ENCODE data around the gene DSTN. TPM values are rescaled to one million over a fixed set of nuclear protein-coding genes. Genes with fewer than 3 reads are reported as not detected.

DSTN gene
- total and polyA plus RNA-seq, 9 of the 15 experiments (the other 6 are each of a cell fraction or from before 2014, with no cell fraction given), result 25.7 to 88.3 (median 61.0) TPM

DNA sequence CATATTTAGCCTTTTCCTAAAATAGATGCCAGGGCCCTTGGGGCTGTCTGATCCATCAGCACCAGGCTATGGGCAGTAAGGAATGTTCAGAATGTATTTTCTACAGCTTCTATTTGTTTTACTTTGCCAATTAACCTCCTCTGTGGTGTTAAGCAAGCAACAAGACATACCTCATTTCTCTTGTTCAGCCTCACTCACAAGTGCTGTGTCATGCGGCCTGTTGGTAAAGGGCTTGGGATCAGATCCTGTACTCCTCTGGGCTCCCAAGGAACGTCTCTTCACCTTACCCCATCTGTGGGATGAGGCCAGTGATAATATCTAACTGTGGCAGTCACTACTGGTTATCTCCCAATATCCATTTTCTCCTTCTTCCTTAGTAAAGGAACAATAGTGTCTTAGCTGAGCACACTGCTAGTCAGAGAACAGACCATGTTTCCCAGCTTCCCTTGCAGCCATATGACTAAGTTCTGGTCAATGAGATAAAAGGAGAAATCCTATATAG lies 7.0 kb upstream of the DSTN start (continued):
- TF ChIP-seq, protein P1, sequence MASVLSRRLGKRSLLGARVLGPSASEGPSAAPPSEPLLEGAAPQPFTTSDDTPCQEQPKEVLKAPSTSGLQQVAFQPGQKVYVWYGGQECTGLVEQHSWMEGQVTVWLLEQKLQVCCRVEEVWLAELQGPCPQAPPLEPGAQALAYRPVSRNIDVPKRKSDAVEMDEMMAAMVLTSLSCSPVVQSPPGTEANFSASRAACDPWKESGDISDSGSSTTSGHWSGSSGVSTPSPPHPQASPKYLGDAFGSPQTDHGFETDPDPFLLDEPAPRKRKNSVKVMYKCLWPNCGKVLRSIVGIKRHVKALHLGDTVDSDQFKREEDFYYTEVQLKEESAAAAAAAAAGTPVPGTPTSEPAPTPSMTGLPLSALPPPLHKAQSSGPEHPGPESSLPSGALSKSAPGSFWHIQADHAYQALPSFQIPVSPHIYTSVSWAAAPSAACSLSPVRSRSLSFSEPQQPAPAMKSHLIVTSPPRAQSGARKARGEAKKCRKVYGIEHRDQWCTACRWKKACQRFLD (CRISPR knock-in tag; IDR thresholded peaks at IDR 0.05), result peak; percentile 63; the same call in 1 of the 2 replicates
- TF ChIP-seq ZNF197 (CRISPR knock-in tag; IDR thresholded peaks at IDR 0.05; ENCODE audit: low read depth) (no peak), RCOR1 (IDR thresholded peaks at IDR 0.05; ENCODE audit: borderline replicate concordance in 1 of 2, low read depth in 2 of 2, low read length in 2 of 2) (no peak), POLR2AphosphoS2 (IDR thresholded peaks at IDR 0.05; ENCODE audit: low read length) (no peak), ZFP30 (CRISPR knock-in tag; IDR thresholded peaks at IDR 0.05; ENCODE audit: borderline replicate concordance) (no peak), DMBX1 (CRISPR knock-in tag; IDR thresholded peaks at IDR 0.05; ENCODE audit: borderline replicate concordance) (peak; percentile 53; the same call in 1 of the 2 replicates), GATAD2A (IDR thresholded peaks at IDR 0.05) (no peak), EZH2 (IDR thresholded peaks at IDR 0.05; ENCODE audit: borderline replicate concordance, low read depth, low read length) (no peak), DPF2 (IDR thresholded peaks at IDR 0.05) (peak; percentile 34; the same call in 1 of the 2 replicates), ZNF436 (CRISPR knock-in tag; IDR thresholded peaks at IDR 0.05) (no peak), HNRNPLL (IDR thresholded peaks at IDR 0.05; ENCODE audit: low read depth, low read length, poor library complexity, severe bottlenecking) (no peak), DNMT1 (IDR thresholded peaks at IDR 0.05) (no peak), JUND (IDR thresholded peaks at IDR 0.05; ENCODE audit: borderline replicate concordance, low read depth, low read length) (no peak), JUND (tag; IDR thresholded peaks at IDR 0.05; ENCODE audit: borderline replicate concordance, low read depth, low read length) (no peak; the same call in 2 of the 3 replicates), MAFK (IDR thresholded peaks at IDR 0.05; ENCODE audit: low read length) (peak; percentile 48; the same call in 1 of the 2 replicates), TRIM24 (IDR thresholded peaks at IDR 0.05) (peak in 1 of 2 experiments; percentile 20; a peak in 2 of 4 replicates), SRF (CRISPR knock-in tag; IDR thresholded peaks at IDR 0.05) (no peak), POLR2B (IDR thresholded peaks at IDR 0.05; ENCODE audit: low read depth, partially characterized antibody) (no peak), FOXP1 (CRISPR knock-in tag; IDR thresholded peaks at IDR 0.05) (no peak)
- TF ChIP-seq, protein P2, sequence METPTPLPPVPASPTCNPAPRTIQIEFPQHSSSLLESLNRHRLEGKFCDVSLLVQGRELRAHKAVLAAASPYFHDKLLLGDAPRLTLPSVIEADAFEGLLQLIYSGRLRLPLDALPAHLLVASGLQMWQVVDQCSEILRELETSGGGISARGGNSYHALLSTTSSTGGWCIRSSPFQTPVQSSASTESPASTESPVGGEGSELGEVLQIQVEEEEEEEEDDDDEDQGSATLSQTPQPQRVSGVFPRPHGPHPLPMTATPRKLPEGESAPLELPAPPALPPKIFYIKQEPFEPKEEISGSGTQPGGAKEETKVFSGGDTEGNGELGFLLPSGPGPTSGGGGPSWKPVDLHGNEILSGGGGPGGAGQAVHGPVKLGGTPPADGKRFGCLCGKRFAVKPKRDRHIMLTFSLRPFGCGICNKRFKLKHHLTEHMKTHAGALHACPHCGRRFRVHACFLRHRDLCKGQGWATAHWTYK (CRISPR knock-in tag; IDR thresholded peaks at IDR 0.05), result no peak
- TF ChIP-seq, protein P3, sequence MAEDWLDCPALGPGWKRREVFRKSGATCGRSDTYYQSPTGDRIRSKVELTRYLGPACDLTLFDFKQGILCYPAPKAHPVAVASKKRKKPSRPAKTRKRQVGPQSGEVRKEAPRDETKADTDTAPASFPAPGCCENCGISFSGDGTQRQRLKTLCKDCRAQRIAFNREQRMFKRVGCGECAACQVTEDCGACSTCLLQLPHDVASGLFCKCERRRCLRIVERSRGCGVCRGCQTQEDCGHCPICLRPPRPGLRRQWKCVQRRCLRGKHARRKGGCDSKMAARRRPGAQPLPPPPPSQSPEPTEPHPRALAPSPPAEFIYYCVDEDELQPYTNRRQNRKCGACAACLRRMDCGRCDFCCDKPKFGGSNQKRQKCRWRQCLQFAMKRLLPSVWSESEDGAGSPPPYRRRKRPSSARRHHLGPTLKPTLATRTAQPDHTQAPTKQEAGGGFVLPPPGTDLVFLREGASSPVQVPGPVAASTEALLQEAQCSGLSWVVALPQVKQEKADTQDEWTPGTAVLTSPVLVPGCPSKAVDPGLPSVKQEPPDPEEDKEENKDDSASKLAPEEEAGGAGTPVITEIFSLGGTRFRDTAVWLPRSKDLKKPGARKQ (CRISPR knock-in tag; IDR thresholded peaks at IDR 0.05), result no peak
- TF ChIP-seq, protein P4, sequence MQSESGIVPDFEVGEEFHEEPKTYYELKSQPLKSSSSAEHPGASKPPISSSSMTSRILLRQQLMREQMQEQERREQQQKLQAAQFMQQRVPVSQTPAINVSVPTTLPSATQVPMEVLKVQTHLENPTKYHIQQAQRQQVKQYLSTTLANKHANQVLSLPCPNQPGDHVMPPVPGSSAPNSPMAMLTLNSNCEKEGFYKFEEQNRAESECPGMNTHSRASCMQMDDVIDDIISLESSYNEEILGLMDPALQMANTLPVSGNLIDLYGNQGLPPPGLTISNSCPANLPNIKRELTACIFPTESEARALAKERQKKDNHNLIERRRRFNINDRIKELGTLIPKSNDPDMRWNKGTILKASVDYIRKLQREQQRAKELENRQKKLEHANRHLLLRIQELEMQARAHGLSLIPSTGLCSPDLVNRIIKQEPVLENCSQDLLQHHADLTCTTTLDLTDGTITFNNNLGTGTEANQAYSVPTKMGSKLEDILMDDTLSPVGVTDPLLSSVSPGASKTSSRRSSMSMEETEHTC (IDR thresholded peaks at IDR 0.05), result no peak
- TF ChIP-seq, protein P5, sequence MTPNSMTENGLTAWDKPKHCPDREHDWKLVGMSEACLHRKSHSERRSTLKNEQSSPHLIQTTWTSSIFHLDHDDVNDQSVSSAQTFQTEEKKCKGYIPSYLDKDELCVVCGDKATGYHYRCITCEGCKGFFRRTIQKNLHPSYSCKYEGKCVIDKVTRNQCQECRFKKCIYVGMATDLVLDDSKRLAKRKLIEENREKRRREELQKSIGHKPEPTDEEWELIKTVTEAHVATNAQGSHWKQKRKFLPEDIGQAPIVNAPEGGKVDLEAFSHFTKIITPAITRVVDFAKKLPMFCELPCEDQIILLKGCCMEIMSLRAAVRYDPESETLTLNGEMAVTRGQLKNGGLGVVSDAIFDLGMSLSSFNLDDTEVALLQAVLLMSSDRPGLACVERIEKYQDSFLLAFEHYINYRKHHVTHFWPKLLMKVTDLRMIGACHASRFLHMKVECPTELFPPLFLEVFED (CRISPR knock-in tag; conservative IDR thresholded peaks at IDR 0.05), result no peak
